A172 (cell line): ENCODE measurements around the gene GJC1. TPM values are rescaled to one million over a fixed set of nuclear protein-coding genes. Genes with fewer than 3 reads are reported as not detected.
"Not testable (repeated sequence)": the region's sequence is repeated elsewhere in the genome, so short reads cannot be mapped to it uniquely, and the experiment has no call there.

ENCODE experiments used
- DNase-seq: peaks from one replicate; pipeline ENCODE4 v3.0.0-alpha.2; 2015; ENCODE audit warnings: low spot score
- total RNA-seq: library from RNA; depleted of rRNA; stranded (reverse); fragments of >200 nt; shearing (Covaris generic); gene quantifications from 2 replicates; pipeline ENCODE4 v1.2.3, GENCODE V29; 2014; rRNA removed

The GJC1 gene
- total RNA-seq, 1 experiment from 2014 or later: 114 TPM

DNA sequence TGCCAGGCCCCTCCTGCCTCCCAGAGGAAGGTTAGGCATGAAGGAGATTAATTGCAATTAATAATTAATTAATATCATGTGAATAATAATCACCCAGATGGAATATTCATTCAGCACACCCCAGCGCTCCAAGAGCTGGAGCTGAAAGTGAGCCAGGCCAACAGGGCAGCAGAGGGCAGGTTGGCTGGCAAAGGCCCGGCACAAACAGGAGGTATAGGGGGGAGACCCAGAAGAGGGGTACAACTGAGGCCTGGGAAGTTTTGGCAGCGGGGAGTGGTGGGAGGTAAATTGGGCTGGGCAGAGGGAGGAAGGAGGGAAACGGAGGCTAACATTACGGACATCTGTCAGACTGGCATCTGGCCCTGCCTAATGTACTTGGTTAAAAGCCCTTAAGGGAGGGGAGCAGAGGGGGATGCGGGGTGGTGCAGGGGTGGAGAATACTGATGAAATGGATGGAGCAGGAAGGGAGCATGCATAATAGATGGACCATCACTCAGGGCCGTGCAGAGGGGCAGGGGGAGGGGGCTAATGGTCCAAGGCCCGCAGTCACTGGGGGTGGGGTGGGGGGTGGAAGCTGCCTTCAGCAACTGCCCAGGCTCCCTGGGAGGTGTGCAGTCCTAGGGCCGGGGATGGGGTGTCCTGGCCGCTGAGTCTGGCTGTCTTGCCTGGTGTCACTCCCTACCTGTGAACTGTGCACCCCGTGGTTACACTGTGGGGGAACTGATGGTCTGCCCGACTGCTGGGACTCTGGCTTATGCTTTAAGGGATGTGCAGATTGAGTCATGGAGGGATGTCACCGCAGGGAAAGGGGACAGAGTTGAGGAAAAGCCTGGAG, 69.4 kb downstream of the GJC1 start:
- DNase-seq: no peak

DNA sequence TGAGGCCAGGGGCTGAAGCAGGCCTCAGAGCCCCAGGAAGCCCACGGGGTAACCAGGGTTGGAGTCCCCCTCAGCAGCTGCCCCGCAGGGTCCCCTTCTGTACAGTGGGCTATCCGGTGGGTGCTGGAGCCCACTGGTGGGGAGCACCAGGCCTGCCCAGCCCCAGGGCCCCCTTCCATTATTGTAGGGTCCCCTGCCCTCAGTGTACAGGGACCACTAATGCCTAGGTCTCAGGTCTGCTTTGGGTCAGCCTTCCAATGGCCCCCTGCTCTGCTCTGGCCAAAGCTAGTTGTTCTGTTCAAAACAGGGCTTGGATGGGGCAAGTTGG, 70.2 kb downstream of the GJC1 start:
- no peak for DNase-seq

DNA sequence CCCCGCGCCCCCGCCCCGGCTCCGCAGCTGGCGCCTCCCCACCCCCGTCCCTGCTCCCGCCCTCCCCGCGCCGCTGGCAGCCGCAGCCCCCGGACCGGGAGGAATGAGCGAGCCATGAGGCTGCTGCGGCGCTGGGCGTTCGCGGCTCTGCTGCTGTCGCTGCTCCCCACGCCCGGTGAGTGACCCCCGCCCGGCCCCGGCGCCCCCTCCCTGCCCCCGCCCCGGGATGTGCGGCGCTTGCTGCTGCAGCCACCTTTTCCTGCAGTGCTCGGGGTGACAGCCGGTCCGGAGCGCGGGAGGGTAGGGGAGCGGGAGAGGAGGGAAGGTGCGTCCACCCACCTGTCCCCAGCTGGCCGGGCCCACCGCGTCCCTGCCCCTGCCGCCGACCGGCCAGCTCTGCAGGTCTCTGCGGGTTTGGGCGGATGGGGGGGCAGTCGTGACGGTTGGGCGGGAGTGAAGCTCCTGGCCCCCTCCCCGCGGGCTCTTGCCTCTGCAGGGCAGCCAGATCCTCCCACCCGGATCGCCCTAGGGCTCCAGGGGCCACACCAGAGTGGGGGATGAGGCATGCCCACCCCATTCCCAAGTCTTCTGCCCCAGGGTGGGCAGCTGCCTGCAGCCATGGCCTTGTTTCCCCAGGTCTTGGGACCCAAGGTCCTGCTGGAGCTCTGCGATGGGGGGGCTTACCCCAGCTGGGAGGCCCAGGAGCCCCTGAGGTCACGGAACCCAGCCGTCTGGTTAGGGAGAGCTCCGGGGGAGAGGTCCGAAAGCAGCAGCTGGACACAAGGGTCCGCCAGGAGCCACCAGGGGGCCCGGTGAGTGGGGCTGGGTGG, 70.8 kb downstream of the GJC1 start:
- DNase-seq: no peak

DNA sequence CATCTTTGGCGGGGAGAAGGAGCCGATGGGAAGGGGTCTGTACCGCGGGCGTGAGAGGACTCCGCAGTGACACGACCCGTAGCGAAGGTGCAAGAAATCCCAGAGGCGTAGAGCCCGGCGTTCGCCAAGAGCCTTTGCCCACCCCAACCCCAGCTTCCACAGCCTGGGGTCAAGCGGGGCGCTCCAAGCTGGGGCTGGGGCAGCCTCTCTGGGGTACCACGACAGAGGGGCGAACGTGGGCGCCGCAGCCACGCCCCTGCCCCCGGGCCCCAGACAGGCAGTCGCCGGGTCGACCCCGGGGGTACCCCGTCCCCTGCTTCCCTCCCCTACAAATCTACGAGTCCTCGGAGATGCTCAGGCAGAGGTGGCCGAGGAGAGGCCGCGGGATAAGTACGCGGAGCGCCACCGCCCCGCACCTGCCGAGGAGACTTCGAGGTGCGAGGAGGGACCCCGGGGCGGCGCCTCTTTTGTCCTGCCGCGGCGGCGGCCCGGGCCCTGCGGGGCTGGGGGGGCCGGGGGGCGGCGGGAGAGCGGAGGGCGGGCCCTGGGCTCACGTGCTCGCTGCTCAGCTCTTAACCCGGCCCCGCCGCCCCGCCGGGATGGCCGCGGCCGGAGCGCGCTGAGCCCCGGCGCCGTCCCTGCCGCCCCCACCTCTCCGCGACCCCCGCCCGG, 71.5 kb downstream of the GJC1 start, which contains the start of gene ADAM11:
ADAM11 (plus strand) TSS at position 575 of the 672 bp plus-strand sequence. CDS start 212 bp downstream, outside the sequence.
- DNase-seq: no peak

DNA sequence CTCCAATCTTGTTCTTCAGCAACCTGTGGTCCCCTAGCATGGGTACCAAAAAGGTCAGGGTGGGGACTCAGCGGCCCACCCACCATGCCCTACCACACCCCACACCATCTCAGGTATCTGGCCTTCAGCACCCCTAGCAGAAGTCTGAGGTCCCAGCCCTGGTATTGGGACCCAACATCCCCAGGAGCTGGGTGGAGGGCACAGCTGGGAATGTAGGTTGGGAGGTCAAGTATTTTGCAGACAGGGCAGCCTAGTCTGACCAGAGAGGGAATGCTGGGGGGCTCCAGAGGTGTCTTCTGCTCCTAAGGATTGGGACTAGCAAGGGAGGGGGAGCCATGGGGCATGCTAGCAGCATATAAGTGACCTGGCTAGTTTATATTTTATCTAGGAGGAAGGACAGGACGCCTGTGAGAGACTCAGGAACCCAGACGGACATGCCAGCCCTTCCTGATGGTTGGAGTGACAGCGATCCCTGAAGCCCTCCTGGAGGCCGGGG, 72.1 kb downstream of the GJC1 start:
- DNase-seq: no peak

DNA sequence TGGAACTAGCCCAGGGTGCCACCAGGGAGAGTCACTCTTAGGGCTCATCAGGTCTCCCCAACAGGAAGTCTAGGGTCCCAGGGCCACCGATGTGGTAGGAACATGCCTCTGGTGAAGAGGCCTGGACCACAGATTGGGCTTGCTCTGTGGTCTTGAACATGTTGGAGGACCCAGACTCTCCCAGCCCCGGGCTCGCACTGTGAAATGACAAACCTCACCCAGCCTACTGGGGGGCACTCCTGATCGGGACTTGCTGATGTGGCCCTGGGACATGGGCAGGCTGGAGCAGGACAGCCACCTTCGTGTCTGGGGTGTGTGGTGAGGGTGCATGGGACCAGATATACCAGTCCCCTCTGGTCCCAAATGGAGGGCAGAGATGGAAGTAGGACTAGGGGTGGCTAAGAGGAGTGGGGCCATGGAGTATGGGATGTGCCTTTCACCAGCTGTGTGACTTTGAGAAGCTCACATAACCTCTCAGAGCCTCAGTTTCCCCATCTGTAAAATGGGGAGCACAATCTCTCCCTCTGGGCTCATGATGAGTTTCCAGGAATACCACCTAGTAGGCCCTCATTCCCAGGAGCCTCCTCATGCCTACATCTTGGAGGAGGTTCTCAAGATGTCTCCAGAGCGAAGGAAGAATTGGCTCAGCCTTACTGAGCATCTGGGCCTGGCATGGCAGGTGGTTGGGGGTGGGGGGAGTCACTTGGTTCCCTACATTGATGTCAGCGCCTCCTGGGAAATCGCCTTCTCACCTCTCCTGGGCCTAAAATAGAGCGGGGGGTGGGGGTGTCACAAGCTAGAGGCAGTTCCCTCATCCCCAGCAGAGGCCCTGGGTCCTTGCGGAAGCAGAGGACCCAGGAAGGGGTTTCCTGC, 72.8 kb downstream of the GJC1 start:
- DNase-seq: no peak

DNA sequence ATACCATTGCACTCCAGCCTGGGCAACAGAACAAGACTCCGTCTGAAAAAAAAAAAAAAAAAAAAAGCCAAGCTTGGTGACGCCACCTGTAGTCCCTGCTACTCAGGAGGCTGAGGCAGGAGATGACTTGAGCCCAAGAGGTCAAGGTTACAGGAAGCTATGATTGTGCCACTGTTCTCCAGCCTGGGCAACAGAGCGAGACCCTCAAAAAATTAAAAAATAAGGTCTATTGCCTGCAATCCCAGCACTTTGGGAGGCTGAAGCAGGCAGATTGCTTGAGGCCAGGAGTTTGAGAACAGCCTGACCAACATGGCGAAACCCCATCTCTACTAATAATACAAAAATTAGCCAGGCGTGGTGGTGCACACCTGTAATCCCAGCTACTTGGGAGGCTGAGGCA, 74.9 kb downstream of the GJC1 start:
- not testable (repeated sequence) for DNase-seq

DNA sequence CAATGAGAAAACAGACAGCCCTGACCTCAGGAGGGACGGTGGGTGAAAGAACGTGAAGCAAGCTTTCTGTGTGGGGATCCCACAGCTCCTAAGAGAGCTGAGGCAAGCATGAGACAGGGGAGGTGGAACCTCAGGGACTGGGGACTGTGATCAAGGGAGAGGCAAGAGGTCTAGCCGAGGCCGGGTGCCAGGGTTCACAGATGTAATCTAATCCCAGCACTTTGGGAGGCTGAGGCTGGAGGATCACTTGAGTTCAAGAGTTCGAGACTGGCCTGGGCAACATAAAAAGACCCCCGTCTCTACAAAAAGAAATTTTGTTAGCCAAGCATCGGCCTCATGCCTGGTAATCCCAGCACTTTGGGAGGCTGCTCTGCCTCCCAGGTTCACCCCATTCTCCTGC, 75.8 kb downstream of the GJC1 start:
- no peak for DNase-seq

DNA sequence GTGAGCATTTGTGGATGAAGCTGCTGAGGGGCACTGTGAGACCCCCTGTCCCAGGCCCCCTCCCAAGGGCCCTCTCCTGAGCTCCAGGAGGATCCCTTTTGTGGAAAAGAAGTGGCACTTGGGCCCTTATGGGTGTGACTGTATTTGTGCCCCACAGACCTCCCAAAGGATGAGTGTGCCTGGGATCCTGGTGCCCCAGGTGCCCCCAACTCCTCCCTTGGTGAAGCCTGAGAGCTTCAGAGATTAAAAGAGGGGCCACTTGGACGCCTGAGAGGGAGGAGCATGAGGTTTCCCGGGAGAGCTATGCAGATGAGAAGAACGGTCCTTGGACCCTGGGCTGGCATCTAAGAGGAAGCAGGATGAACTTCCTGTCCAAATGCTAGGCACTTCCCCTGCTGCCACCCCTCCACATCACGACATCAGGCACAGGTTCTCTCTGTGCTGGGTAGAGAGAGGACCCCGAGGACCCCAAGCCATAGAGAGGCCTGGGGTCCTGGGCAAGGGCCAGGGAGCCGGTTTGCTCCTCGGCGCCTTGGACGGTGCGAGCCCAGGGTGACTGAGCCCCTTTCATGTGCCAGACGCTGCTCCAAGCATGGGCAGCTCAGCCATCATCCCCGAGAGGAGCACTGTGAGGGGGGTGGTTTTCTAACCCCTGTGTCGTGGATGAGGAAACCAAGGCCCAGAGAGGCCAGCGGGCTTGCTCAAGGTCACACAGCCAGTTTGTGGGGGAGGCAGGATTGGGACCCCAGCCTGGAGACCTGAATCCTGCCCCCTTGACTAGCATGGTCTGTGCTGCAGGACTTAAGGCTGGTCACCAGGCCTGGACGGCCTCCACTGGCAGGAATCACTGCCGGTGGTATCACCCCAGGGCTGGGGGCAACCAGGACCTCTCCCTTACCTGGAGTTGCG, 76.9 kb downstream of the GJC1 start:
- no peak for DNase-seq

DNA sequence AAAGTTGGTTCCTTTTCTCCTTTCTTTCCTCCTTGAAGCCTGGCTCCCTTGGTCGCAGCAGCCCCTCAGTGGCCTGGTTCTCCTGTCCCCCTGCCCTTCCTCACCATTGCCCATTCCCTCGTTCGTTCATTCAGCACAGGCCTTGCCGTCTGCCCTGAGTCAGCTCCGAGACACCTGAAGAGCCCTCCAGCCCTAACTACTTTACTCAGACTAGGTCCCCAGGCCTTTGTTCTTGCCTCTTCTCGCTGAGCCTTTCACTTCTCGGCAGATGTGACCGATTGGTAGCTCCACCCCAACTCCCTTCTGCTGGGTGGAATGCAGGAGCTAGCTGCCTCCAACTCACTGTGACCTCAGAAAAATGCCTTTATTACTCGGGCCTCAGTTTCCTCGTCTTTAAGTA, 78.3 kb downstream of the GJC1 start:
- no peak for DNase-seq

DNA sequence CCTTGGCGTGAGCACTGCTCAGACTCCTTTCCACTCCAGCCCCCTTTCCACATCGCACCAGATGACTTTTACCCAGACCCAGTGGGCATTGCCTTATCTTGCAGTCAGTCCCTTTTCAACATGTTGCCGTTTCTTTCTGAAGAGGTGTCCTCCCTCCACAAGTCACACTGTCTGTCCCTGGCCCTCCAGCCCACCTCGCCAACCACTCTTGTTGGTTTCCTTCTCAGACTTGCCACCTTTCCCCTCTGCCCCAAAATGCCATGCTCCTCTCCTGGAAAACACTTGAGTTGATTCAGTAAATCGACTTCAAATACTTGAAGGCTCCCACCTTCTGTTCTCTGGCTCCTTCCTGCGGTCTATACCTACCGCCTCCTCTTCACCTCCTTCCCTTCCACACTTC, 78.8 kb downstream of the GJC1 start:
- no peak for DNase-seq

DNA sequence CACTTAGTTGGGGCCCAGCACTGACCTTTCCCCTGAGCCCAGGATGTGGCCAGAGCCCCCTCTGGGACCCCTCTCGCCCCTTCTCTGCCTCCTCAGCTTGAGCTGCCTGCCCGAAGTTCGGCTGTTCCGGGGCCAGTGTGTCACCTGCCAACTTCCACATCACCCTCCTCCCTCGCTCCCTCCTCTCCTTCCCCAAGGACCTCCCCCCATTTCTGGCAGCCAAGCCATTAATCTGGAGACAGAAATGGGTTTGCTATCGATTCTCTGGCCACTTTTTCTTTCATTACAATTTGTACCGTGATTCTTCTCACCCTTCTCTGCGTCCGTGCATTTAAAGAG, 80.1 kb downstream of the GJC1 start:
- no peak for DNase-seq

DNA sequence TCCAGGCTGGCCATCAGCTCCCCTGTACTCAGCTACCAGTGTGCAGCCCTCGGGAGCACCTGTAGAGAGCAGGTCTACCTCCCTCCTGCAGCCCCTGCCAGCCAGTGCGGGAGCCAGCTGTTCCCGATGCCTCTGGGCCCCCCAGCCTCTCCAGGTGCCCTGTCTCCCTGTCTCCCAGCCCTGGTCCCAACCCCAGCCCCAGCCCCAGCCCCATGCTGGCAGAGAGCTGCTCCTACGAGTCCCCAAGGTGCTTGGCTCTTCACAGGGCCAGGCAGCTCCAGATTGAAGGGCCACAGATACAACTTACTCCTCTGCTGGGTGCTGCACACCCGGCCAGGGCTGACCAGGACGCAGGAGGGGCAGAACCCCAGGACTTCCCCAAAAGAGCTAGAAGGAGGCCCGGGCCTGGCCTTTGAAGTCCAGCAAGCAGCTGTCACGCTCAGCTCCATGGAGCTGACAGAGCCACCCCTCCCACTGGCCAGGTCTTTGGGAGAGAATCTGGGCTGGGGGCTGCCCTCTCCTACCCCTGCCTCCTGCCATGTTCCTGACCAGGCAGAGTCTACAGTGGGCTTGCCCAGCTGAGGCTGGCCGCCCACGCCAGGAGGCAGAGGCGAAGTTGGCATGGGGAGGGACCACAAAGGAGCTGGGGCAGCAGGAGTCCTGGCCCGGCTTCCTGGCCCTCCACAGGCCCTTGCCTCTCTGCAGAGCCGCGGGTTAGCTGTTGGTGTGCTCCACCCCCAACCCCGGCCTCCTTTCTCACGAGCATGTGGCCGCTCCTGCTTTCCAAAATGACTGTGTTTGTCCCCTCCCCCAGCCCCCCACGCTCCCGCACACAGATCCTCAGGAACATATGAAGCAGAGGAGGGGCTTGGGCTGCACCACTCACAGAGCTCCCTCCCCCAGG, 80.8 kb downstream of the GJC1 start:
- no peak for DNase-seq

Other genes with a start within 250 kb of the GJC1 start
- gene MEIOC, start 173.8 kb downstream of the GJC1 start, total RNA-seq: 0.14 and 0.91 TPM in 2 replicates
- 51.6 and 69.9 TPM in 2 replicates for gene CCDC43, start 140.5 kb downstream of the GJC1 start, total RNA-seq
- 8.0 and 12.2 TPM in 2 replicates for gene DBF4B, start 121.6 kb downstream of the GJC1 start, total RNA-seq
- 2.2 and 2.8 TPM in 2 replicates for gene ADAM11, start 71.3 kb downstream of the GJC1 start, total RNA-seq
- gene HIGD1B, start 17.6 kb upstream of the GJC1 start, total RNA-seq: not detected in 2 replicates
- gene EFTUD2, start 69.2 kb upstream of the GJC1 start, total RNA-seq: 185 and 215 TPM in 2 replicates
- gene GFAP, start 85.2 kb upstream of the GJC1 start, total RNA-seq: not detected in 2 replicates
- gene KIF18B, start 117.5 kb upstream of the GJC1 start, total RNA-seq: 9.8 and 16.3 TPM in 2 replicates
- 22.9 and 28.2 TPM in 2 replicates for gene C1QL1, start 138.0 kb upstream of the GJC1 start, total RNA-seq
- gene DCAKD, start 221.3 kb upstream of the GJC1 start, total RNA-seq: 33.0 and 34.8 TPM in 2 replicates
- gene NMT1, start 231.0 kb upstream of the GJC1 start, total RNA-seq: 151 and 733 TPM in 2 replicates